Measurements from ENCODE around the gene TEKTIP1.

DNA sequence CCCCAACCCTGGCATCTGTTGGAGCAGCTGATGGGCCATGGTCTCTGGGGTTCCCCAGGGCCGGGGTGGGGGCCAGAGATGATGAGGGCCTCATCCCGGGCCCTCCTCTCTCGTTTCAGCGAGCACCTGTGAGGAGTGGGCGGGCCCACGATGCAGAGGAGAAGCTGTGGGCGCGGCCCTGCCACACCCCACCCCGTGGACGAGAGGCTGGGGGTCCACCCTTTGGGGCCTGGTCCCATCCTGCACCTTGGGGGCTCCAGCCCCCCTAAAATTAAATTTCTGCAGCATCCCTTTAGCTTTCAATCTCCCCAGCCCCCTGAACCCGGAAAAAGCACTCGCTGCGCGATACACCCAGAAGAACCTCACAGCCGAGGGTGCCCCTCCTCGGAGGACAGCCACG lies 39.4 kb downstream of the TEKTIP1 start:
- TF ChIP-seq, protein P1, sequence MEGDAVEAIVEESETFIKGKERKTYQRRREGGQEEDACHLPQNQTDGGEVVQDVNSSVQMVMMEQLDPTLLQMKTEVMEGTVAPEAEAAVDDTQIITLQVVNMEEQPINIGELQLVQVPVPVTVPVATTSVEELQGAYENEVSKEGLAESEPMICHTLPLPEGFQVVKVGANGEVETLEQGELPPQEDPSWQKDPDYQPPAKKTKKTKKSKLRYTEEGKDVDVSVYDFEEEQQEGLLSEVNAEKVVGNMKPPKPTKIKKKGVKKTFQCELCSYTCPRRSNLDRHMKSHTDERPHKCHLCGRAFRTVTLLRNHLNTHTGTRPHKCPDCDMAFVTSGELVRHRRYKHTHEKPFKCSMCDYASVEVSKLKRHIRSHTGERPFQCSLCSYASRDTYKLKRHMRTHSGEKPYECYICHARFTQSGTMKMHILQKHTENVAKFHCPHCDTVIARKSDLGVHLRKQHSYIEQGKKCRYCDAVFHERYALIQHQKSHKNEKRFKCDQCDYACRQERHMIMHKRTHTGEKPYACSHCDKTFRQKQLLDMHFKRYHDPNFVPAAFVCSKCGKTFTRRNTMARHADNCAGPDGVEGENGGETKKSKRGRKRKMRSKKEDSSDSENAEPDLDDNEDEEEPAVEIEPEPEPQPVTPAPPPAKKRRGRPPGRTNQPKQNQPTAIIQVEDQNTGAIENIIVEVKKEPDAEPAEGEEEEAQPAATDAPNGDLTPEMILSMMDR (IDR thresholded peaks at IDR 0.05; ENCODE audit: poor library complexity): no peak
- TF ChIP-seq EZH2 (IDR thresholded peaks at IDR 0.05; ENCODE audit: borderline replicate concordance) (no peak), EZH2phosphoT487 (IDR thresholded peaks at IDR 0.05; ENCODE audit: low read depth, severe bottlenecking, unreplicated experiment) (no peak)
